ACHN (cell line): Measurements from ENCODE around the gene KATNB1.
"Not testable (repeated sequence)": the region's sequence is repeated elsewhere in the genome, so short reads cannot be mapped to it uniquely, and the experiment has no call there.

Source experiments
- DNase-seq: peaks from one replicate; pipeline ENCODE4 v3.0.0-alpha.2; 2015
- in situ Hi-C: cut with HindIII; loops from 2 replicates; pipeline ENCODE4 v1.10.0; 2017; ENCODE audit warnings: low sequenced_read_pairs, low pct_ligation_motif_present, low pct_unique_long_range_greater_than_20kb

KATNB1 gene

DNA sequence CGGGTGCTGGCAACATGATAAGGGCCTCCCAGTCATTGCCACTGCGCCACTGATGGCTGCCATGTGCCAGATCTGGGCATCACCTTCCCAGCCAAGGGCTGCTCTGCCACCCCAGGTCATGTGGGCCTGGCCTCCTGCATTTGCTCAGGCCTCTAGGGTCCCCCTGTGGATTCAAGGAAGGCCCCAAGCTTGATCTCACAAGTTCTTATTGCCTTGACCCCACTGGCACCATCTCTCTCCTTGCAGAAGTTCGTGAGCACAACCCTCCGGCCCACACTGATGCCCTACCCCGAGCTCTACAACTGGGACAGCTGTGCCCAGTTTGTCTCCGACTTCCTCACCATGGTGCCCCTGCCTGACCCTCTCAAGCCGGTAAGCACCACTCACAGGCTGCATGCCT, 35.7 kb upstream of the KATNB1 start:
- DNase-seq: no peak
- in situ Hi-C loops: no loop called here

DNA sequence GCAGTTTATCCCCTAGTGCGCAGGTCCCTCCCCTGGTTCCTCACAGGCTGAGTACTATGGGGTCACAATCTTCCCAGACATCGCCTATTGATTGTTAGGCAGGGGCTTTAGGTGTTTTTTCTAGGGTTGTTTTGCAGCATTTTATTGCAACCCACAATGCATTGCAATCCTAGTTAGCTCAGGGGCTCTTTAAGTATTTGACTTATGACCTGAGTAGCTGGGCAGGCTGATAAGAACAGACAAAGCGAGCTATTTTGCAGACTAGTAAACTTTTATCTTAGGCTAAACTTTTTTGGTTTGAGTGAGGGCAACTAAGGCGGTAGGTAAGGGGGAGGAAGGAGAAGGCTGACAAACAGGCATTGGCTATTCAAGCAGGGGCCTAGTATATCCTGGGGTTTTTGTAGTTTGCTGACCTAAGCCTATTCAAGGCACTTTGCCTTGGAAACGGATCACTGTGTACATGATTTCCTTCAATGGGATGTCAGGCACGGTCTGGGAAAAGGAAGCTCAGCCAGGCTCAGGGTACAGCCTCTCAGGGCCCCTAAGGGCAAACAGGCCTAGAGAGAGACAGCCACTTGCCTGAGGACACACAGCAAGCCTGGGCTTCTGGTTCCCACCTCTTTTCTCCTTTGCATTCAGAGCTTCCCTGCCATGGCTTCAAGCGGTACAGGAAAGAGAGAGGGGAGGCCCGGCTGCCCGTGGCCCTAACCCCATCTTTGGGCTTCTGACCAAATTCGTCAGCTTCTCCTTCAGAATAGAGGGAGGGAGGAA, 34.6 kb upstream of the KATNB1 start:
- in situ Hi-C loops: no loop called here
- no peak for DNase-seq

DNA sequence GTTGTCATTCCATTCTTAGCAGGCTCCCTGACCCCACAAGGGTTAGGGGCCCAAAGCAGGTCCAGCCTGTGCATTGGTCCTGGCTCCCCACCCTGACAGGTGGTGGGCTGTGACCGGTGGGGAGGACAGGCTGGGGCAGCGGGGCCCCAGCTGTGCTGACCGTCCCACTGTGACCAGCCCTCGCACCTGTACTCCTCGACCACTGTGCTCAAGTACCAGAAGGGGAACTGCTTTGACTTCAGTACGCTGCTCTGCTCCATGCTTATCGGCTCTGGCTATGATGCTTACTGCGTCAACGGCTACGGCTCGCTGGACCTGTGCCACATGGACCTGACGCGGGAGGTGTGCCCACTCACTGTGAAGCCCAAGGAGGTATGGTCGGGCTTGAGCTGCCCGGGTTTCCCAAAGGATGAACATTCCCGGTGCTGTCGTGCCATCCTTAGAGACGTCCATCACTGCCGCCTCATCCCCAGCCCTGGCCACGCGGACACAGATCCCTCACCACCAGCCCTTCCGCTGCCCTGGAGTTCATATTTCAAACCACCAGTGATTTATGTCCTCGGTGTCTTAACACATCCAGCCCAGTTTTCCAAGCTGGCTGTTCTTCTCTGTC, 33.7 kb upstream of the KATNB1 start:
- in situ Hi-C loops: no loop called here
- DNase-seq: no peak

DNA sequence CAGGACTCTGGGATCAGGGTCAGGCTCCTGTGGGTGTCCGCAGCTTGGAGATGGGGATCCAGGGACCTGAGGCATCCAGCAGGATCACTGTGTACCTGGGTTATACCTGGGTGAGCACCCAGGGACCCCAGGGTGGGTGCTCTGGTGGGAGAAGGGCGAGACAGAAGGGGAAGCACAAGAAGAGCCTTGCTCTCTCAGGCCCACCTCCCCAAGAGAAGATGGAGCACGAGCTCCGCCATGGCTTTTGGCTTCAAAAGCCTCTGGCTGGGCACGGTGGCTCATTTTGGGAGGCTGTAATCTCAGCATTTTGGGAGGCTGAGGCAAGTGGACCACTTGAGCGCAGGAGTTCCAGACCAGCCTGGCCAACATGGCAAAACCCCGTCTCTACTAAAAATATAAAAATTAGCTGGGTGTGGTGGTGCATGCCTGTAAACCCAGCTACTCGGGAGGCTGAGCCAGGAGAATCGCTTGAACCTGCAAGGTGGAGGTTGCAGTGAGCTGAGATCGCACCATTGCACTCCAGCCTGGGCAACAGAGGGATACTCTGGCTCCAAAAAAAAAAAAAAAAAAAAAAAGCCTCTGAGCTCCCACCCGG, 32.1 kb upstream of the KATNB1 start:
- DNase-seq: no peak
- in situ Hi-C loops: no loop called here

DNA sequence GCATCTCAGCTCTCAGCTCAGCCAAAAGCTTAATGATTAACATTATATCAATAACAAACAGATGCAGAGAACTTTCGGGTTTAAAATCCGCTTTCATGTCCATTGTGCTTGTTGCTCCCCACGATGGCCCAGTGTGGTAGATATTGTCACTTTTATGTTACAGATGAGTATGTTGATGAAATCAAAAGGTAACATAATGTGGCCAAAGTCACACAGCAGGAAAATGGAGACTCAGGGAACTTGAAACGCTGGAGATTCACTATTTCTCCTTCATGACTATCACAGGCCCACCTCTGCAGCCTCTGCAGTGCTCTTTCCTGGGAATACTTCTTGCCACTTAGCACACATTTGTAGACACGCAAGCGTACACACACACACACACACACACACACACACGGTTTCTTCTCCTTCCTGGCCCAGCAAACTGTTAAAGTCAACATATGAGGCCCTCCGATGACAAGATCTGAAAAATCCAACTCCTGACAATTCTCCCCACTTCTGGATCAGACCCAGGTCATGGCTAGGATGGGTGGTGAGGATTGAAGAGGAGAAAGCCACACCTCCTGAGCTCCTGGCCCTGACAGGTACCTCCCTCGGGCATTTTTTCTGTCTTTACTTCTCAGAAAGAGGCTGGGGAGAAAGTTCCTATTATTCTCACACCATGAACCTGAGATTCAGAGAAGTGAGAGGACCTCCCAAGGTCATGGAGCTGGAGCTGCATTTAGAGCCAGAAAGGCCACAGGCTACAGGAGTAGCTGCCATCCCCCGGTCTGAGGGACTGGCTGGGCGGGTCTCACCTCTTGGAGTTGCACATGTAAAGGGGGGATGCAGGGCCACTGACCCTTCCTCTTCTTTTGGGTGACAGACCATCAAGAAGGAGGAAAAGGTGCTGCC, 31.3 kb upstream of the KATNB1 start:
- no peak for DNase-seq
- in situ Hi-C loops: no loop called here

DNA sequence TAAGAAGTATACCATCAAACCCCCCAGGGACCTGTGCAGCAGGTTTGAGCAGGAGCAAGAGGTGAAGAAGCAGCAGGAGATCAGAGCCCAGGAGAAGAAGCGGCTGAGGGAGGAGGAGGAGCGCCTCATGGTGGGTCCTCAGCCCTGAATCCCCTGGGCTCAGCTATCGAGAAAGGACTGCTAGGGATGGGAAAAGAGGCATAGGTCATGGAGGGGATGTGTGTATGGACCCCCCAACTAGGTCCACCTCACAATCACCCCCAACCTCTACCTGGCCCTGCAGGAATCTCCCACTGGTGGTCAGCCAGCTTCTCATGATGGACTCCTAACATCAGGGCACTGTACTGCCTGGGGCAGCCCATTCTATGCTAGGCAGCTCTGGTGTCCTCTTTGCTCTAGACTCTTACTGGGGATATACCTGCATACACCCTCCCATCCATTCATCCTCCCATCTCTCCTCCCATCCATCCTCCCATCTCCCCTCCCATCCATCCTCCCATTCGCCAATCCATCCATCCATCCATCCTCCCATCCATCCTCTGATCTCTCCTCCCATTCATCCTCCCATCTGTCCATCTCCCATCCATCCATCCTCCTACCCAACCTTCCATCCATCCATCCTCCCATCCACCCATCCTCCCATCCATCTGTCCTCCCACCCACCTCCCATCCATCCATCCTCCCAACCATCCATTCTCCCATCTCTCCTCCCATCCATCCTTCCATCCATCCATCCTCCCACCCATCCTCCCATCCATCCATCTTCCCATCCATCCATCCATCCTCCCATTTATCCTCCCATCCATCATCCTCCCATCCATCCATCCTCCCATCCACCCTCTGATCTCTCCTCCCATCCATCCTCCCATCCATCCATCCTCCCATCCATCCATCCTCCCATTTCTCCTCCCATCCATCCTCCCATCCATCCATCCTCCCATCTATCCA, 30.4 kb upstream of the KATNB1 start:
- DNase-seq: no peak
- in situ Hi-C loops: no loop called here

DNA sequence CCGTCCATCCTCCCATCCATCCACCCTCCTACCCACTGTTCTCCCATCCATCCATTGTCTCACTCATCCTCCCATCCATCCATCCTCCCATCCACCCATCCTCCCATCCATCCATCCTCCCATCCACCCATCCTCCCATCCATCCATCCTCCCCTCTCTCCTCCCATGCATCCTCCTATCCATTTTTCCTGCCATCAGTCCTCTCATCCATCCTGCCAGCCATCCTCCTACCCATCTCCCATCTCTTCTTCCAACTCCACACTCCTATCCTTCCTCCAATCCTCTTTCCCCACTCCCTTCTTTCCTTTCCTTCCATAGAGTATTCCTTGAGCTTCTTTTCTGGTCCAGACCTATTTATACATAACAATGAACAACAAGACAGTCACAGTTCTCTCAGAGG, 28.9 kb upstream of the KATNB1 start:
- in situ Hi-C loops: no loop called here
- no peak for DNase-seq

DNA sequence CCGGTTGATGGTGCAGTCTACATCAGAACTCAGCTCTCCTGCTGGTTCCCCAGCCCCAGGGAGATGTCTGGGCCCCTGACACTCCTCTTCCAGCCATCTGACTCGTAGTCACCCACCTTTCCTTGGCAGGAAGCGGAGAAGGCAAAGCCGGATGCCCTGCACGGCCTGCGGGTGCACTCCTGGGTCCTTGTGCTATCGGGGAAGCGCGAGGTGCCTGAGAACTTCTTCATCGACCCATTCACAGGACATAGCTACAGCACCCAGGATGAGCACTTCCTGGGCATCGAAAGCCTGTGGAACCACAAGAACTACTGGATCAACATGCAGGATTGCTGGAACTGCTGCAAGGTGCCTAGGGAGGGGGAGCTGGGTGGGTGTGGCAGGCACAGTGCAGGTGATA, 28.2 kb upstream of the KATNB1 start:
- in situ Hi-C loops: no loop called here
- no peak for DNase-seq

DNA sequence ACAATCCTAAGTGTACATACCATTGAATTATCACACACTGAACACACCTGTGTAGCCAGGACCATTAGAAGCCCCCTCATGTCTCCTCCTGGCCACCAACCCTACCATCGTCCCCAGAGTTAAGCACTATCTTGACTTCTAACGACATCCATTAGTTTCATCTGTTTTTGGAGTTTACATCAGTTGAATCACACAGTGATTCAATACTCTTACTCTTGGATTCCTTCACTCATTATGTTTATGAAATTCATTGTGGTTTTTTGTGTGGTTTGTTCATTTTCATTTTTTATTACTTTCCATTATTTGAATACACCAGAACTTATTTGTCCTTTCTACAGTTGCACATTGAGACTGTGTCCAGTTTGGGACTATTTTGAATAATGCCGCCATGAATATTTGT, 27.4 kb upstream of the KATNB1 start:
- DNase-seq: no peak
- in situ Hi-C loops: no loop called here

DNA sequence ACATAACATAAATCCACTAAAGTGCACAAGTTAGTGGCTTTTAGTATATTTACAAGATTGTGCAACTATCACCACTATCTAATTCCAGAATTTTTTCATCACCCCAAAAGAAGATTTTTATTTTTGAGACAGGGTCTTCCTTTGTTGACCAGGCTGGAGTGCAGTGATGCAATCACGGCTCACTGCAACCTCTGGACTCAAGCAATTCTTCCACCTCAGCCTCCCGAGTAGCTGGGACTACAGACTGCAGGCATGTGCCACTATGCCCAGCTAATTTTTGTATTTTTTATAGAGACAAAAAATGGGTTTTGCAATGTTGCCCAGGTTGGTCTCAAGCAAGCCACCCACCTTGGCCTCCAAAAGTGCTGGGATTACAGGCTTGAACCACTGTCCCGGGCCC, 25.9 kb upstream of the KATNB1 start:
- in situ Hi-C loops: no loop called here

DNA sequence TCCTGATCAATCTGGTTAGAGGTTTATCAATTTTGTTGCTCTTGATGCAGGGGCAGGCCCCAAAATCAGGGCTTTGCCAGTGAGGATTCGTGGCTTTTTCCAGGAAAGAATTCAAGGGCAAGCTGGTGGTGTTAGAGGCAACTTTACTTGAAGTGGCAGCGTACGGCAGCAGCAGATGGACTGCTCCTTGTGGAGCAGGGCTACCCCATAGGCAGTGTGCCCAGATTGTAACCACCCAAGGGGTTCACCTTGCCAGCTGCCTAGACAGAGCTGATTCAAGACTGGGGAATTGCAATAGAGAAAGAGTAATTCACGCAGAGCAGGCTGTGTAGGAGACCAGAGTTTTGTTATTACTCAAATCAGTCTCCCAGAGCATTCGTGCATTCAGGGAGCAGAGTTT, 24.2 kb upstream of the KATNB1 start:
- DNase-seq: no peak
- in situ Hi-C loops: no loop called here

More for the DNA sequence above, 25.9 kb upstream of the KATNB1 start:
- no peak for DNase-seq

DNA sequence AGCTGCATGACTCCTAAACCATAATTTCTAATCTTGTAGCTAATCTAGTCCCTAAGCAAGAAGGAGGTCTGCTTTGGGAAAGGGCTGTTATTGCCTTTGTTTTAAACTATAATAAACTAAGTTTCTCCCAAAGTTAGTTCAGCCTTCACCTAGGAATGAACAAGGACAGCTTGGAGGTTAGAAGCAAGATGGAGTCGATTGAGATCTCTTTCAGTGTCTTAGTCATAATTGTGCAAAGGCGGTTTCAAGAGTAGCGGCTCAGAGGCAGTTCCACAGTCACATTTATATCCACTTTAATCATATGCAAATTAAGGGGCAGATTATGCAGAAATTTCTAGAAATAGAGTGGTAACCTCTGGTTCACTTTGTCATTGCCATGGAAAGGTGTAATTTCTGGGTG, 23.6 kb upstream of the KATNB1 start:
- DNase-seq: no peak
- in situ Hi-C loops: no loop called here

DNA sequence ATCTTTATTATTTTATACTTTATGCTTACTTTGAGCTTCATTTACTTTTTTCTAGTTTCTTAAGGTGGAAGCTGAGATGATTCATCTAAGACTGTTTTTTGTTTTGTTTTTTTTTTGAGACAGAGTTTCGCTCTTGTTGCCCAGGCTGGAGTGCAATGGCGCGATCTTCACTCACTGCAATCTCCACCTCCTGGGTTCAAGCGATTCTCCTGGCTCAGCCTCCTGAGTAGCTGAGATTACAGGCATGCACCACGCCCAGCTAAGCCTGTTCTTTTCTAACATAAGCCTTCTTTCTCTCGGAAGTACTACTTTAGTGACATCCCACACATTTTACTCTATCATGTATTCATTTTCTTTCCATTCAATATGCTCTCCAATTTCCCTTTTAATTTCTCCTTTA, 23.0 kb upstream of the KATNB1 start:
- in situ Hi-C loops, DNase-seq: not testable (repeated sequence)

DNA sequence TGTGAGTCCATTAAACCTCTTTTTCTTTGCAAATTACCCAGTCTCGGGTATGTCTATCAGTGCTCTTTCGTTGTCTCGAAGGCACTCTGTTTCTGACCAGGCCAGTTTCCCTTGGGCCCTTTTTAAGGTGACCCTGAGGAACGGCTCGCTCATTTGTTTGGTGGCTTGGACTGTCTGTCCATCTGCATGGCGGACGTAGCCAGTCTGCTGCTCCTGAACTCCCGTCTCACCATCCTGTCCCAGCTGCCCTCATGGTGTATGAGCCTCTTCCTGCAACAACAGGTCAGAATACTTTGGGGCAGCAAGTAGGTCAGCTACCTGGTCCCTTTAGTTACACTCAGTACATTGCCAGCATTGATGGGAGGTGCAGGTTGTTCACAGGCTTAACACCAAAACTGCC, 22.0 kb upstream of the KATNB1 start:
- DNase-seq: no peak
- in situ Hi-C loops: no loop called here

DNA sequence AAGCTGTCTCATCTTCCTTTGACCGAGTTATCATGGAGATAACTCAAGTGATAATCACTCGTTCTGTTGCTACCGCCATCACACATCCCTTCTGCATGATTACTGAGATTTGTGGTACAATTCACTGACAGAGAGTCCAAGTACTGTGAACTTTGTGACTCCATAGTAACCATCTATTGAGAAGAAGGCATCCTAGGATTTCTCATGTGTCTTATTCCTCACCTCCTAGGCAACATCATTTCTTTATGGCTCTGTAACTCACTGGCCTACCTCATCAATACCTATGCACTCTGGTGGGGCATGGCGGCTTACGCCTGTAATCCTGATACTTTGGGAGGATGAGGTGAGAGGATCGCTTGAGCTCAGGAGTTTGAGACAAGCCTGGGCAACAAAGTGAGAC, 21.5 kb upstream of the KATNB1 start:
- no peak for DNase-seq
- in situ Hi-C loops: no loop called here

DNA sequence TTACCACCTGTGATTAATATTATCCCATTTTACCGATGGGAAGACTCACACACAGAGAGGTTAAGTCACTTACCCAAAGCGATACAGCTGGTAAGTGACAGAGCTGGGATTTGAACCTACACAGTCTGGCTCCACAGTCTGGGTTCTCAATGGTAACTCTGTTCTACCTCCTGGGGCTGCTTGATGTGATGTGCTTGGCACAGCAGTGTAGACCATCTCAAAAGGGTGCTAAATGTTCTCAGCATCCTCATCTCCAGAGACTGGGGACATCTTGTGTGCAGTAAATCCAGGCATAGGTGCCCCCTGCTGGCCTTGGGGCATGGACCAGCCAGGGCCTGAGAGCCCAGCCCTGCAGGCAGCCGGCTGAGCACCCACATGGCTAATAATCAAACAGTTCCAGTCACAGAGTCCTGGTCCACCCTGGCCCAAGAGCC, 15.4 kb upstream of the KATNB1 start:
- in situ Hi-C loops: no loop called here
- DNase-seq: peak; percentile 79

DNA sequence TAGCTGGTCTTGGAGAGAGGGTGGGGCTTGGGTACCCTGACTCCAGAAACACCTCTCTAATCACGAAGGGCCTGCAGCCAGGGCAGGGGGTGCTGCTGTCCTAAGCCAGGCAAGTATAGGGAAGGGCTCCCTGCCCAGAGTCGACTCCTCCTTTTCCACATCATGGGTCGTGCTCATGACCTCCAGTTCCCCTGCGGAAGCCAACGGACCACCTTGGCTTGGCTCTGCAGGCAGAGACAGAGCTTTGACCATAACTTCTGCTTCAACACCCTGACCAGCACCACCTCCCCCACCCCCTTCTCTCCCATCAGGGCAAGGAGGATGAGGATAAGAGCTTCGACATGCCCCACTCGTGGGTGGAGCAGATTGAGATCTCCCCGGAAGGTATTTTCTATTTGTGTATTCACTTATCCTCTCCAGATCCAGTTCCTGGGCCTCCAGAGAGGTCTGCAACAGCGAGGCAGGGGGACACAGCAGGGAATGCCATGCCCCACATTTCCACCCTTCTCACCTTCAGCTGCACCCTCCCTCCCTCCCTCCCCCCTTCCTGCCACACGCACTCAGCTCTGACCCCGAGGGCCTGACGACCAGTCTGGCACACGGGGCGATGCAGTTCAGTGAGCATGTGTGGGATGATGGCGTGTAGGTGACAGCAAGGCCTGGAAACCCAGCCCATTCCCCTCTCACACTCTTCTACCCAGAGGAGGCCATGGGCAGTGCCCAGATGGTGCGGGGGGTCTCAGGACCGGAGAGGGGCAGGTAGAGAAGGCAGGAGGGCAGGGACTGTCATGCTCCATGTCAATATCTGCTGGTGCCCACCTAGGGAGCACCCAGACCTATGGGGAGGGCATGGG, 14.0 kb upstream of the KATNB1 start:
- in situ Hi-C loops: no loop called here
- DNase-seq: no peak
